ENCODE results near the gene FETUB. TPM values are rescaled to one million over a fixed set of nuclear protein-coding genes. Genes with fewer than 3 reads are reported as not detected.

FETUB gene
- total RNA-seq, 1 experiment from 2014 or later: not detected

- Mint-ChIP-seq H3K4me1 (ENCODE audit: insufficient read depth, unreplicated experiment) (peaks cover 27% of the 10 kb centered on the region), H3K27me3 (ENCODE audit: insufficient read depth, unreplicated experiment) (no peaks in the 10 kb centered on the region), H3K27ac (ENCODE audit: low read depth, unreplicated experiment) (no peak overlapping the region), H3K4me3 (ENCODE audit: unreplicated experiment) (no peak overlapping the region), H3K36me3 (ENCODE audit: insufficient read depth, unreplicated experiment) (no peaks in the 10 kb centered on the region), H3K9me3 (ENCODE audit: unreplicated experiment) (no peaks in the 10 kb centered on the region)
- POLR2A ChIA-PET: interaction anchor here (0.6 to 1.3 kb wide), 3 partner anchors 8 to 156 kb away, joined by 3 to 5 read pairs (median 4); no protein-coding TSS in a partner anchor
- no peak for TF ChIP-seq CTCF (IDR thresholded peaks at IDR 0.05; ENCODE audit: unreplicated experiment)
- CTCF ChIA-PET: interaction anchor here (0.6 to 3.2 kb wide), 4 partner anchors 11 to 471 kb away, joined by 6 to 36 read pairs (median 10); no protein-coding TSS in a partner anchor
- BruUV-seq (replicated peaks): no TSS peak
- intact Hi-C loops (cut with micrococcal nuclease): no loop called here
- DNase-seq (ENCODE audit: unreplicated experiment): peak; percentile 57
Measured at GRCh38 chr3:186598108-186598784, 42.0 kb upstream of the FETUB start.

GRCh38 chr3:186598794-186599141 is 41.4 kb upstream of the FETUB start:
- Mint-ChIP-seq H3K9me3 (ENCODE audit: unreplicated experiment) (no peaks in the 10 kb centered on the region), H3K27ac (ENCODE audit: low read depth, unreplicated experiment) (no peak overlapping the region), H3K4me1 (ENCODE audit: insufficient read depth, unreplicated experiment) (peaks cover 27% of the 10 kb centered on the region), H3K4me3 (ENCODE audit: unreplicated experiment) (no peak overlapping the region), H3K27me3 (ENCODE audit: insufficient read depth, unreplicated experiment) (no peaks in the 10 kb centered on the region), H3K36me3 (ENCODE audit: insufficient read depth, unreplicated experiment) (no peaks in the 10 kb centered on the region)
- POLR2A ChIA-PET: interaction anchor here (0.6 to 1.3 kb wide), 2 partner anchors 9 to 44 kb away, joined by 3 to 4 read pairs; no protein-coding TSS in a partner anchor
- CTCF ChIA-PET: interaction anchor here (0.6 to 3.2 kb wide), 3 partner anchors 11 to 251 kb away, joined by 3 to 36 read pairs (median 9); no protein-coding TSS in a partner anchor
- no peak for TF ChIP-seq CTCF (IDR thresholded peaks at IDR 0.05; ENCODE audit: unreplicated experiment)
- no TSS peak for BruUV-seq (replicated peaks)
- no peak for DNase-seq (ENCODE audit: unreplicated experiment)
- intact Hi-C loops (cut with micrococcal nuclease): no loop called here

GRCh38 chr3:186599142-186599784 is 40.9 kb upstream of the FETUB start:
- no peaks in the 10 kb centered on the region for H3K9me3 Mint-ChIP-seq (ENCODE audit: unreplicated experiment)
- H3K27me3 Mint-ChIP-seq (ENCODE audit: insufficient read depth, unreplicated experiment): no peaks in the 10 kb centered on the region
- no peak overlapping the region for H3K27ac Mint-ChIP-seq (ENCODE audit: low read depth, unreplicated experiment)
- POLR2A ChIA-PET: interaction anchor here (0.6 to 1.3 kb wide), 3 partner anchors 9 to 45 kb away, joined by 3 to 4 read pairs (median 3); no protein-coding TSS in a partner anchor
- intact Hi-C loops (cut with micrococcal nuclease): no loop called here
- CTCF ChIA-PET: interaction anchor here (0.6 to 3.2 kb wide), 4 partner anchors 10 to 251 kb away, joined by 3 to 36 read pairs (median 6); no protein-coding TSS in a partner anchor
- no TSS peak for BruUV-seq (replicated peaks)
- TF ChIP-seq CTCF (IDR thresholded peaks at IDR 0.05; ENCODE audit: unreplicated experiment): no peak
- peaks cover 27% of the 10 kb centered on the region for H3K4me1 Mint-ChIP-seq (ENCODE audit: insufficient read depth, unreplicated experiment)
- no peak for DNase-seq (ENCODE audit: unreplicated experiment)
- H3K4me3 Mint-ChIP-seq (ENCODE audit: unreplicated experiment): no peak overlapping the region
- H3K36me3 Mint-ChIP-seq (ENCODE audit: insufficient read depth, unreplicated experiment): no peaks in the 10 kb centered on the region

GRCh38 chr3:186599785-186600166 is 40.4 kb upstream of the FETUB start:
- BruUV-seq (replicated peaks): no TSS peak

More at GRCh38 chr3:186599785-186600166, 40.4 kb upstream of the FETUB start:
- ChIA-PET POLR2A (interaction anchor here (0.6 to 1.3 kb wide), 5 partner anchors 10 to 191 kb away, joined by 3 to 4 read pairs (median 3); no protein-coding TSS in a partner anchor), CTCF (interaction anchor here (0.9 to 2.5 kb wide), 4 partner anchors 10 to 18 kb away, joined by 3 to 9 read pairs (median 4); no protein-coding TSS in a partner anchor)
- Mint-ChIP-seq H3K4me3 (ENCODE audit: unreplicated experiment) (no peak overlapping the region), H3K36me3 (ENCODE audit: insufficient read depth, unreplicated experiment) (no peaks in the 10 kb centered on the region), H3K27ac (ENCODE audit: low read depth, unreplicated experiment) (no peak overlapping the region), H3K27me3 (ENCODE audit: insufficient read depth, unreplicated experiment) (no peaks in the 10 kb centered on the region), H3K9me3 (ENCODE audit: unreplicated experiment) (no peaks in the 10 kb centered on the region), H3K4me1 (ENCODE audit: insufficient read depth, unreplicated experiment) (peaks cover 28% of the 10 kb centered on the region)
- no peak for TF ChIP-seq CTCF (IDR thresholded peaks at IDR 0.05; ENCODE audit: unreplicated experiment)
- intact Hi-C loops (cut with micrococcal nuclease): no loop called here
- DNase-seq (ENCODE audit: unreplicated experiment): no peak

Measured in MCF 10A (cell line).